ENCODE measurements around the gene RGL1. TPM values are rescaled to one million over a fixed set of nuclear protein-coding genes. Genes with fewer than 3 reads are reported as not detected.

RGL1 gene
- total RNA-seq, 1 donor, result 33.2 TPM

- no peak for TF ChIP-seq CTCF (IDR thresholded peaks at IDR 0.05; ENCODE audit: insufficient read depth, low read depth, low read length)
- H3K4me3 ChIP-seq (ENCODE audit: low read depth, low read length), result no peak overlapping the region
These were observed 39.9 kb upstream of the RGL1 start for GRCh38 chr1:183764981-183765380.

GRCh38 chr1:183769956-183770815 is 34.7 kb upstream of the RGL1 start:
- no peak for DNase-seq (ENCODE audit: low read depth)
- TF ChIP-seq CTCF (IDR thresholded peaks at IDR 0.05; ENCODE audit: insufficient read depth, low read depth, low read length), result no peak
- no peak overlapping the region for H3K4me3 ChIP-seq (ENCODE audit: low read depth, low read length)

More at GRCh38 chr1:183764981-183765380, 39.9 kb upstream of the RGL1 start:
- no peak for DNase-seq (ENCODE audit: low read depth)

- H3K4me3 ChIP-seq (ENCODE audit: low read depth, low read length), result no peak overlapping the region
- no peak for DNase-seq (ENCODE audit: low read depth)
- no peak for TF ChIP-seq CTCF (IDR thresholded peaks at IDR 0.05; ENCODE audit: insufficient read depth, low read depth, low read length)
These were observed 34.1 kb upstream of the RGL1 start for GRCh38 chr1:183770816-183771128.

GRCh38 chr1:183773482-183774274 is 31.2 kb upstream of the RGL1 start:
- H3K4me3 ChIP-seq (ENCODE audit: low read depth, low read length), result no peak overlapping the region
- TF ChIP-seq CTCF (IDR thresholded peaks at IDR 0.05; ENCODE audit: insufficient read depth, low read depth, low read length), result no peak
- DNase-seq (ENCODE audit: low read depth), result no peak

- H3K4me3 ChIP-seq (ENCODE audit: low read depth, low read length), result no peak overlapping the region
- no peak for TF ChIP-seq CTCF (IDR thresholded peaks at IDR 0.05; ENCODE audit: insufficient read depth, low read depth, low read length)
- no peak for DNase-seq (ENCODE audit: low read depth)
These were observed 30.0 kb upstream of the RGL1 start for GRCh38 chr1:183774938-183775337.

- DNase-seq (ENCODE audit: low read depth), result peak; percentile 46
- H3K4me3 ChIP-seq (ENCODE audit: low read depth, low read length), result no peak overlapping the region
- TF ChIP-seq CTCF (IDR thresholded peaks at IDR 0.05; ENCODE audit: insufficient read depth, low read depth, low read length), result no peak
These were observed 28.2 kb upstream of the RGL1 start for GRCh38 chr1:183776731-183777130.

Data from fibroblast of villous mesenchyme (primary cell).